WTC11 (cell line): ENCODE data around the gene SLC39A5. TPM values are rescaled to one million over a fixed set of nuclear protein-coding genes. Genes with fewer than 3 reads are reported as not detected.

ENCODE experiments used
- ATAC-seq: fragments of 200-7000 bp; cut with Tn5 transposase; 2 replicates; pipeline ENCODE4 v1.10.0; 2021; ENCODE audit warnings: mild to moderate bottlenecking, moderate library complexity
- CTCF ChIA-PET: fragments of 300-600 bp; sonication (Branson Sonifier 250); formaldehyde crosslinking; loops from one replicate; lab custom pipeline; 2021; ENCODE audit warnings: antibody characterized with exemption; lab: Charles Lee
- POLR2A ChIA-PET: fragments of 350-600 bp; sonication (Branson Sonifier 250); formaldehyde crosslinking; loops from one replicate; lab custom pipeline; 2021; ENCODE audit warnings: antibody characterized with exemption; lab: Charles Lee
- DNase-seq: peaks from one replicate; pipeline ENCODE4 v3.0.0; 2021; ENCODE audit warnings: low spot score
- H3K27ac Mint-ChIP-seq: 2 replicates; pipeline ENCODE4 v1.8.0; 2021; ENCODE audit warnings: mixed read lengths
- H3K27me3 Mint-ChIP-seq: 2 replicates; pipeline ENCODE4 v1.8.0; 2021; ENCODE audit warnings: low read depth, mild to moderate bottlenecking, moderate library complexity, mixed read lengths
- H3K36me3 Mint-ChIP-seq: 2 replicates; pipeline ENCODE4 v1.8.0; 2021; ENCODE audit warnings: mixed read lengths
- H3K4me1 Mint-ChIP-seq: 2 replicates; pipeline ENCODE4 v1.8.0; 2022; ENCODE audit warnings: mixed read lengths
- H3K4me3 Mint-ChIP-seq: 2 replicates; pipeline ENCODE4 v1.8.0; 2021; ENCODE audit warnings: mild to moderate bottlenecking, moderate library complexity, mixed read lengths
- H3K9me3 Mint-ChIP-seq: 2 replicates; pipeline ENCODE4 v1.8.0; 2021; ENCODE audit warnings: mixed read lengths
- ATF1 ChIP-seq: sonication (generic); formaldehyde crosslinking; IDR thresholded peaks from 2 replicates; pipeline ENCODE4 v1.8.1; 2023; ENCODE audit warnings: mild to moderate bottlenecking, moderate library complexity, missing genetic modification reagents
- E2F4 ChIP-seq: sonication (generic); formaldehyde crosslinking; IDR thresholded peaks from 2 replicates; pipeline ENCODE4 v1.8.1; 2022; ENCODE audit warnings: low read depth, mild to moderate bottlenecking, moderate library complexity, missing genetic modification reagents, borderline replicate concordance
- FOXK1 ChIP-seq: sonication (generic); formaldehyde crosslinking; IDR thresholded peaks from 2 replicates; pipeline ENCODE4 v1.8.0; 2022; ENCODE audit warnings: mild to moderate bottlenecking, moderate library complexity, missing genetic modification reagents
- GABPB1 ChIP-seq: sonication (generic); formaldehyde crosslinking; IDR thresholded peaks from 2 replicates; pipeline ENCODE4 v1.8.1; 2023; ENCODE audit warnings: mild to moderate bottlenecking, missing genetic modification reagents
- JAZF1 ChIP-seq: fragments of 250-450 bp; sonication (Bioruptor Pico); IDR thresholded peaks from 2 replicates; pipeline ENCODE4 v1.9.0; 2021; ENCODE audit warnings: moderate library complexity, mild to moderate bottlenecking, inconsistent platforms
- JUN ChIP-seq: sonication (generic); formaldehyde crosslinking; IDR thresholded peaks from 2 replicates; pipeline ENCODE4 v1.8.0; 2023; ENCODE audit warnings: mild to moderate bottlenecking, missing genetic modification reagents
- PRRX2 ChIP-seq: fragments of 250-450 bp; sonication (Bioruptor Pico); IDR thresholded peaks from 2 replicates; pipeline ENCODE4 v1.8.0; 2021; ENCODE audit warnings: mild to moderate bottlenecking
- SP1 ChIP-seq: sonication (generic); formaldehyde crosslinking; conservative IDR thresholded peaks from 2 replicates; pipeline ENCODE4 v1.8.1; 2022; ENCODE audit warnings: missing genetic modification reagents
- TP53 ChIP-seq: sonication (generic); formaldehyde crosslinking; IDR thresholded peaks from 2 replicates; pipeline ENCODE4 v1.8.1; 2023; ENCODE audit warnings: mild to moderate bottlenecking, missing genetic modification reagents
- ZNF121 ChIP-seq: sonication (generic); formaldehyde crosslinking; IDR thresholded peaks from 2 replicates; pipeline ENCODE4 v1.8.0; 2023; ENCODE audit warnings: missing genetic modification reagents
- ZNF317 ChIP-seq: sonication (generic); formaldehyde crosslinking; IDR thresholded peaks from 2 replicates; pipeline ENCODE4 v1.8.1; 2023; ENCODE audit warnings: low read depth, mild to moderate bottlenecking, moderate library complexity, missing genetic modification reagents, borderline replicate concordance
- ZNF512 ChIP-seq: sonication (generic); formaldehyde crosslinking; IDR thresholded peaks from 2 replicates; pipeline ENCODE4 v1.8.1; 2022; ENCODE audit warnings: missing genetic modification reagents, borderline replicate concordance
- ZNF532 ChIP-seq: fragments of 250-450 bp; sonication (Bioruptor Pico); IDR thresholded peaks from 2 replicates; pipeline ENCODE4 v1.9.0; 2021; ENCODE audit warnings: mild to moderate bottlenecking, borderline replicate concordance
- total RNA-seq: library from RNA; stranded (reverse); gene quantifications from 3 replicates; pipeline ENCODE4 v1.2.3, GENCODE V29; 2021
- TF ChIP-seq, protein P1 (sequence below): sonication (generic); formaldehyde crosslinking; IDR thresholded peaks from 2 replicates; pipeline ENCODE4 v1.8.0; 2022; ENCODE audit warnings: mild to moderate bottlenecking, missing genetic modification reagents
- TF ChIP-seq, protein P2 (sequence below): fragments of 250-450 bp; sonication (Bioruptor Pico); IDR thresholded peaks from 2 replicates; pipeline ENCODE4 v1.9.0; 2021; ENCODE audit warnings: mild to moderate bottlenecking
- TF ChIP-seq, protein P3 (sequence below): sonication (generic); formaldehyde crosslinking; IDR thresholded peaks from 2 replicates; pipeline ENCODE4 v1.8.1; 2023; ENCODE audit warnings: mild to moderate bottlenecking, moderate library complexity, missing genetic modification reagents
- TF ChIP-seq, protein P4 (sequence below): sonication (generic); formaldehyde crosslinking; conservative IDR thresholded peaks from 2 replicates; pipeline ENCODE4 v1.8.1; 2022; ENCODE audit warnings: mild to moderate bottlenecking, missing genetic modification reagents

Gene SLC39A5
- total RNA-seq, 1 experiment from 2014 or later: 0.26 TPM

- TF ChIP-seq SP1 (CRISPR knock-in tag): peak; percentile 43
- TF ChIP-seq PRRX2 (CRISPR knock-in tag): 0 out of 2 replicates have a peak, but pooled peaks have one; percentile 34
- no peak for TF ChIP-seq ZNF532 (CRISPR knock-in tag)
- TF ChIP-seq ZNF121 (CRISPR knock-in tag): no peak
Measured at GRCh38 chr12:56189099-56189917, 40.5 kb upstream of the SLC39A5 start, which contains the start of gene SMARCC2 (continued).

GRCh38 chr12:56189918-56190694 is 39.7 kb upstream of the SLC39A5 start:
- Mint-ChIP-seq H3K27ac (peak overlapping the region; percentile 96), H3K4me3 (peak overlapping the region; percentile 99), H3K9me3 (no peaks in the 10 kb centered on the region), H3K27me3 (peaks cover 3% of the 10 kb centered on the region; the same call in 1 of the 2 replicates), H3K4me1 (peaks cover 30% of the 10 kb centered on the region), H3K36me3 (peaks cover 19% of the 10 kb centered on the region)
- POLR2A ChIA-PET: interaction anchor here (0.6 to 3.3 kb wide), 21 partner anchors 9 to 921 kb away, joined by 3 to 30 read pairs (median 4); partner anchors contain the start of genes ANKRD52, CNPY2, COQ10A and ERBB3
- ATAC-seq: peak; percentile 54
- peak; percentile 96 for DNase-seq
- CTCF ChIA-PET: interaction anchor here (0.7 to 5.2 kb wide), 57 partner anchors 9 to 453 kb away, joined by 3 to 95 read pairs (median 5); partner anchors contain the start of genes ANKRD52, CNPY2, COQ10A and ERBB3
- TF ChIP-seq ZNF121 (CRISPR knock-in tag): peak; percentile 87
- no peak for TF ChIP-seq TP53 (CRISPR knock-in tag)
- no peak for TF ChIP-seq E2F4 (CRISPR knock-in tag)
- TF ChIP-seq JUN (CRISPR knock-in tag): no peak
- TF ChIP-seq FOXK1 (CRISPR knock-in tag): 0 out of 2 replicates have a peak, but pooled peaks have one; percentile 36
- 0 out of 2 replicates have a peak, but pooled peaks have one; percentile 66 for TF ChIP-seq GABPB1 (CRISPR knock-in tag)
- TF ChIP-seq, protein P1, sequence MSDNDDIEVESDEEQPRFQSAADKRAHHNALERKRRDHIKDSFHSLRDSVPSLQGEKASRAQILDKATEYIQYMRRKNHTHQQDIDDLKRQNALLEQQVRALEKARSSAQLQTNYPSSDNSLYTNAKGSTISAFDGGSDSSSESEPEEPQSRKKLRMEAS (CRISPR knock-in tag): peak; percentile 33; the same call in 1 of the 2 replicates
- TF ChIP-seq, protein P2, sequence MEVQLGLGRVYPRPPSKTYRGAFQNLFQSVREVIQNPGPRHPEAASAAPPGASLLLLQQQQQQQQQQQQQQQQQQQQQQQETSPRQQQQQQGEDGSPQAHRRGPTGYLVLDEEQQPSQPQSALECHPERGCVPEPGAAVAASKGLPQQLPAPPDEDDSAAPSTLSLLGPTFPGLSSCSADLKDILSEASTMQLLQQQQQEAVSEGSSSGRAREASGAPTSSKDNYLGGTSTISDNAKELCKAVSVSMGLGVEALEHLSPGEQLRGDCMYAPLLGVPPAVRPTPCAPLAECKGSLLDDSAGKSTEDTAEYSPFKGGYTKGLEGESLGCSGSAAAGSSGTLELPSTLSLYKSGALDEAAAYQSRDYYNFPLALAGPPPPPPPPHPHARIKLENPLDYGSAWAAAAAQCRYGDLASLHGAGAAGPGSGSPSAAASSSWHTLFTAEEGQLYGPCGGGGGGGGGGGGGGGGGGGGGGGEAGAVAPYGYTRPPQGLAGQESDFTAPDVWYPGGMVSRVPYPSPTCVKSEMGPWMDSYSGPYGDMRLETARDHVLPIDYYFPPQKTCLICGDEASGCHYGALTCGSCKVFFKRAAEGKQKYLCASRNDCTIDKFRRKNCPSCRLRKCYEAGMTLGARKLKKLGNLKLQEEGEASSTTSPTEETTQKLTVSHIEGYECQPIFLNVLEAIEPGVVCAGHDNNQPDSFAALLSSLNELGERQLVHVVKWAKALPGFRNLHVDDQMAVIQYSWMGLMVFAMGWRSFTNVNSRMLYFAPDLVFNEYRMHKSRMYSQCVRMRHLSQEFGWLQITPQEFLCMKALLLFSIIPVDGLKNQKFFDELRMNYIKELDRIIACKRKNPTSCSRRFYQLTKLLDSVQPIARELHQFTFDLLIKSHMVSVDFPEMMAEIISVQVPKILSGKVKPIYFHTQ (CRISPR knock-in tag): no peak
- TF ChIP-seq, protein P3, sequence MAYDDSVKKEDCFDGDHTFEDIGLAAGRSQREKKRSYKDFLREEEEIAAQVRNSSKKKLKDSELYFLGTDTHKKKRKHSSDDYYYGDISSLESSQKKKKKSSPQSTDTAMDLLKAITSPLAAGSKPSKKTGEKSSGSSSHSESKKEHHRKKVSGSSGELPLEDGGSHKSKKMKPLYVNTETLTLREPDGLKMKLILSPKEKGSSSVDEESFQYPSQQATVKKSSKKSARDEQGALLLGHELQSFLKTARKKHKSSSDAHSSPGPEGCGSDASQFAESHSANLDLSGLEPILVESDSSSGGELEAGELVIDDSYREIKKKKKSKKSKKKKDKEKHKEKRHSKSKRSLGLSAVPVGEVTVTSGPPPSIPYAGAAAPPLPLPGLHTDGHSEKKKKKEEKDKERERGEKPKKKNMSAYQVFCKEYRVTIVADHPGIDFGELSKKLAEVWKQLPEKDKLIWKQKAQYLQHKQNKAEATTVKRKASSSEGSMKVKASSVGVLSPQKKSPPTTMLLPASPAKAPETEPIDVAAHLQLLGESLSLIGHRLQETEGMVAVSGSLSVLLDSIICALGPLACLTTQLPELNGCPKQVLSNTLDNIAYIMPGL (CRISPR knock-in tag): peak; percentile 72
- TF ChIP-seq SP1 (CRISPR knock-in tag): peak; percentile 37; the same call in 1 of the 2 replicates
- no peak for TF ChIP-seq ZNF512 (CRISPR knock-in tag)
- TF ChIP-seq ATF1 (CRISPR knock-in tag): 0 out of 2 replicates have a peak, but pooled peaks have one; percentile 37
- no peak for TF ChIP-seq JAZF1 (CRISPR knock-in tag)
- TF ChIP-seq, protein P4, sequence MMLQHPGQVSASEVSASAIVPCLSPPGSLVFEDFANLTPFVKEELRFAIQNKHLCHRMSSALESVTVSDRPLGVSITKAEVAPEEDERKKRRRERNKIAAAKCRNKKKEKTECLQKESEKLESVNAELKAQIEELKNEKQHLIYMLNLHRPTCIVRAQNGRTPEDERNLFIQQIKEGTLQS: no peak
- no peak for TF ChIP-seq ZNF317 (CRISPR knock-in tag)
